HG02840 (cell line): ENCODE measurements around the gene KREMEN2.

Experiments
- ATAC-seq: cut with Tn5 transposase; IDR thresholded peaks from one replicate; pipeline ENCODE4 v1.9.1; 2021; ENCODE audit warnings: mild to moderate bottlenecking, moderate library complexity, moderate number of reproducible peaks; ENCODE audit not compliant: unreplicated experiment, low FRiP score

Gene KREMEN2

DNA sequence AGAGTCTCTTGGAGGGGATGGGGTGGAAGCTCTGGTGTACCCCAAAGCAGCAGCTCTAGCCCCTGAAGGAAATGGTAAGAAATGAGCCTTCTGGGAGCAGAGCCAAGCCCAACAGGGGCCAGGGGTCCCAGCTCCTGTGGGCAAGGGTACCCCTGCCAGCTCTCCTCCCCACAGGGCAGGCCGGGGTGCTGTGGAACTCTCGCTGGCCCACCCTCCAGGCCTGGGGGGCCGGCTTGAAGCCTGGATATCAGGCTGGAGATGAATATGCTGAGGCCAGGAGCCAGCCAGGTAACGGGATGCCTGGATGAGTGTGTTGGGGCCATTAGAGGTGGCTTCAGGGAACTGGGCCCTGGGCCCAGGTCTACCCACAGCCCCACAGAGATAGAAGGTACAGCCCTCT is 36.5 kb downstream of the KREMEN2 start:
- ATAC-seq, result no peak

DNA sequence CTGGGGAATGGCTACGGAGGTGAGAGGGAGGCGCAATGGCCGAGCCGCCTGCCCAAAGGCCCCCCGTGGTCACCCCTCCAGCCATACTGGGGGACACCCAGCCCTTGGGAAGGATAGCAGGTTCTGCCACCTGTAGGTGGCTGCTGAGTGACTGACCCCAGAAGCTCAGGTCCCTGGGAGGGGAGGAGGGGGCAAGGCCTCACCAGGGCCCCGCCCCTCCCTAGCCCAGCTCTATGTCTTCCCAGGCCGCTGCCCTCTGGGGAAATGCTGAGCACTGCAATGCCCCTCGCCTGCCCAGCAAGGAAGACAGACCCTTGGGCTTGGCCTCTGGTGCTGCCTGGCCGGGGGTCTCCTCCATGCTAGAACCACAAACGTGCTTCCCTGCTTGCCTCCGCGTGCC is 37.2 kb downstream of the KREMEN2 start:
- ATAC-seq, result no peak

DNA sequence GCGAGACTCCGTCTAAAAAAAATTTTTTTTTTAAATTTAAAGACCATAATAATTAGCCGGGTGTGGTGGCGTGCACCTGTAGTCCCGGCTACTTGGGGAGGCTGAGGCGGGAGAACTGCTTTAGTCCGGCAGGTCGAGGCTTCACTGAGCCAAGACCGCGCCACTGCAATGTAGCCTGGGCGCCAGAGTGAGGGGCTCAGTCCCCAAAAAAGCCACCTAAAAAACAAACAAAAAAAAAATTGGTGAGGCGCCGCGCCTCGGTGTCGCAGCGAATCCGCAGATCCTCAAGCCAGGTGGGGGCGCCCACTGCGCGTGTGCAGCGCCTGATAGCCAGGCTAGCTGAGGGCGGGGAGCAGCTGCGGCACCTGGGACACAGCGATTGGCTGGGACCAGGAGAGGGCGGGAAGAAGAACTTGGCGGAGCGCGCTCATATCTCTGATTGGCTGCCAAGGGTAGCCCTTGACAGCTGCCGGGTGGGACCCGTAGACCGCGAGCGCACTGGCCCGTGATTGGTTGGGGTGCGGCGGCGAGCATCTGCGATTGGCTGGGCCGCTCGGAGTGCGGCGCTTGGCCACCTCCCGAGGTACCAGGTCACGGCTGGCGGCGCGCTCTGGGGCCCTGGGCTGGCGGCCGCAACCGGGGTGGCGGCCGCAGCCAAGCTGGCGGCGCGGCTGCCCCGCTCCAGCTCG is 39.7 kb downstream of the KREMEN2 start:
- peak; percentile 95 for ATAC-seq

DNA sequence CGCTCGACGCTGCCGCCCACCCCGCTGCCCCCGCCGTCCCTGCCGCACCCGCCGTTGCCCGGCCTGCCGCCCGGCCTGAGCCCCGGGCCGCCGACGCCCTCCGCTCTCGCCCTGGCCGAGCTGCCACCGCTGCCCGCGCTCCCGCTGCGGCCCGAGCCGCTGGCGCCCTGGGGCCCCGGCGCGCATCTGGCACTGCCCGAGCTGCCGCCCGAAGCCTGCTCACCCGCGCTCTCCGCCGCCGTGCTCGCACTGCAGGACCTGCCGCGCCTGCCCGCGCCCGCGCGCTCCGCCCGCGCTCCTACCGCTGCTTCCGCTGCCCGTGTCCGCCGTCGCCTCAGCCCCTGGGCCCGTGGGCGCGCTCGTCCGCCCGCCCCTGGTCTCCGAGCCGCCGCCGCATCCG is 40.2 kb downstream of the KREMEN2 start:
- peak; percentile 17 for ATAC-seq

DNA sequence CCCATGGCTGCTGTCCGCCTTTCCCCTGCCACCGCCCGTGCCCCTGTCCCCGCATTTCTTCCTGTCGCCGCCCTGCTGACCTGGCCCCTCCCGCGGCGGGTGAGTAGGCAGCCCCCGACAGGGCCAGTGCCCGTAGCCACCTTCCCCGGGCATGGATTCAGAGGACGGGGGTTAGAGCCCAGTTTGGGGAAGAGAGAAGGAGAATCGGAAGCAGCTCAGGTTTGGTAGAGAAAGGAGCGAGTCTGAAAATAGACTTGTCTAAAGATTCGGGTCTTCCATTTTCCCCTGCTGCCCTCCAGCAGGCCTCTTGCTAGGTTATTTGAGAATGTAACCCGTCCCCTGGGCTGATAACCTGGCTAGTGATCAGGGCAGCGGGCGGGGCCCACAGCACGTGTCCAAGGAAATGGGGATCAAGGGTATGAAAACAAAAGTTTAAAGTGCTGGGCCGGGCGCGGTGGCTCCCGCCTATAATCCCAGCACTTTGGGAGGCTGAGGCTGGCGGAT is 40.8 kb downstream of the KREMEN2 start:
- ATAC-seq, result no peak

DNA sequence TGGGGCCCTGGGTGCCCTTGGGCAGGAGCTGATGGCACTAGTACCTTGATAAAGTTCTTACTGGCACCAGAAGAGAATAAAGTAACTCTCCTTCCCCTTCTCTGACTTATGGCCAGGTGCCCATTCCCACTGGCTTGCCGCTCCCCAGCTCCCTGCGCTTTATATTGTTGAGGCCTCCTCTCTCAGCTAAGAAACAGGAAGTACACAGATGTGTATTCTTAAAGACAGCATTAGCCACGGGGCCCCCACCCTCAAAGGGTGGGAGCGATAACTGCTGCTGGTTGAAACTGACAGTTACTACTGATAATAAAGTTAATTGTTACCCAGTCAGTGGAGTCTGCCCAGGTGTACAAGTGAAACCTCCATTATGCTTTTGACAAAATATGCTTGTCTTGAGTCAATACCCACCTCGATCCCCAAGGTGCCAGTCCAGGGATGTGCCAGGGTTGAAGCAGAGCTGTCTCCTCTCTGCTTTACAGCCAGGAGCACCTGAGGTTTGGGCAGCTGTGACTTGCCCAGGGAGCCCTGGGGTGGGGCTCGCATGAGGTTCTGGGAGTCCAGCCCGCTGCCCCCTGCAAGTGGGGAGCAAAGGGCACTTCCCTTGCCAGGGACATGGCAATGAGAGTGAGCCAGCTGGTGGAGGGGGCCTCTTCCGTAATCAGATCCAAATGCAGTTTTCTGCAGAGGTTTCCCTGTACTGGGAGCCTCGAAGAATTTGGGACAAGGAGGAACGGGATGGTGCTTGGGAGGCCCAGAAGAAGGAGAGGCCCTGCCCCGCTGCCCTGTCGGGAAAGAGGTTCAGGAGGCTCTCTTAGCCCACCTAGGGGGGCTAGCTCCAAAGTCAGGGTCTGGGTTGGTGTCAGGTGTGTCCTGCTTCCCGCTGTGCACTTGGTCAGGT is 43.2 kb downstream of the KREMEN2 start:
- ATAC-seq, result no peak

DNA sequence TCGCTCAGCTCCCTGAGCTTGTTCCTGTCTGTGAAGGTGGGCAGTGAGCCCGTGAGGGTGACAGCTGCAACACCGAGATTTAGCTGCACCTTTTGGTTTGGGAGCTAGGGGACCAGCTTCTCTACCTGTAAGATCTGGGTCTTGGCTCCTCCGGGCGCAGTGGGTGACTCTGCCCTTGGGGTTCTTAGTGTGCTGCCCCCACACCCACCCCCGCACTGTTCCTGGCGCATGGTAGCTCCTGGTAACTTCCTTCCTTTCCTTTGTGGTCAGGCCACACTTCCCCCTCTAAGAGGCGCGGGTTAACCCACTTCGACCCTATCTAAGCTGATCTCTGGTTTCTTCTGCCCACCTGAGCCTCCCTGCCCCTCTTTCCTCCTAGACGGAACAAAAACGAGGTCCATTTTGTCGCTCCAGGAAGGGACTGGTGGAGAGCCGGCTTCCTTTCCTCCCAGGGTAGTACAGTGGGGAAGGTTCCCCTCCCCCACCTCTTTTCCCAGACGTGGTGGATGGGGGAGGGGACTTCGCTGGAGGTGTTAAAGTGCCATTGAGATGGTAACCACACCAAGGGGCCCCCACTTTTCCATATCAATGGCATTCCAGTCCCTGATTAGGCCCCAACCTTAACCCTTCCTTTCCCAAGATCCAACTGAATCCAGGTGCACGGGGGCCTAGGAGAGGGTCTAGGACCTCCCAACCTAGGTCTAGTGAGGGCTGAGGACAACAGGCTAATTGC is 44.0 kb downstream of the KREMEN2 start:
- ATAC-seq, result no peak

DNA sequence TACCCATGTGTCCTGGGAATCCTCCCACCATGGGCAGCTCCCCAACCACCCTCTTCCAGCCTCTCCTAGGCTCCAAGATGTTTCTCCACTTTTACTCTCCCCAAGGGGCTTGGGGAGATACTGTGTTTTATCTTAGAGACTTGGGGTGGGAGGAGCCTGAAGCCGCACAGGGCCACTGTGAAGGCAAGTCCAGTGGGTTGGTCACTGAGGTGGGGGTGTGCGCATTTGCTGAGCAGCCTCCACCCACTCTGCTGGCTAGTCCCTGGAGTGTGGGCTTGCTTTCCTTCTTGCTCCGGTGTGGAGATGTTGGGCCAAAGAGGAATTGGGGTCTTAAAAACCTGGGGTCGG is 44.6 kb downstream of the KREMEN2 start:
- ATAC-seq, result no peak

DNA sequence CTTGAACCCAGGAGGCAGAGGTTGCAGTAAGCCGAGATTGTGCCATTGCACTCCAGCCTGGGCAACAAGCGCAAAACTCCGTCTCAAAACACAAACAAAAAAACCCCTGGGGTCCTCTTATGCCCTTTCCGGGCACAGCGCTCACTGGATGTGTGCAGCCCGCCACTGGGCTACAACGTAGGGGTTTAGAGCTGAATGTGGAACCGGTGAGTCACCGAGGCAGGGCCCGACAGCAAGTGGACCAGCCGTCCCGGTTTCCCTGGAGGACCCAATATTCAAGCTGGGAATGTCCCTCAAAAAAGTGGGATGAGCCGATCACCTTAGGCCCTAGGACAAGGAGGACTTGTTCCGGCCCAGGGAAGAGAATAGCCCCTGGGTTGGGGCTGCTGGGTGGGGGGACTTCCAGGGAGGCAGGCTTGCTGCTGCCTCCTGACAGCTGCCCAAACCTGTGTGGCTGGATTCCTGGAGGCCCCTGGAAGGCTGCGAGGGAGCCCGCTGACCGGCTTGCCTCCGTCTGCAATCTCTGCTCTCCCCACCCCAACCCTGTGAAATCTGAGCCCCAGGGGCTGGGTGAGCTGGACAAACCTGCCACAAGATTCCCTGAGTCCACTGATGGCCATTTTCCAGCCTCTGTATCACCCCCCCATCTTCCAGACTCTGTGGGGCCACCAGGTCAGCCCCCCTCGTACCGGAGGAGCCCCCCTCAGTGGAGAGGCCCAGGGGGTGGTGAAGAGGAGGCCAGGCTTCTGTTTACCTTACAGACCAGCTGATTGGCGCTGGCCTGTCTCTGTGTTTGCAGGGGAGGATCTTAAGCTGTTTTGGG is 45.7 kb downstream of the KREMEN2 start:
- no peak for ATAC-seq

DNA sequence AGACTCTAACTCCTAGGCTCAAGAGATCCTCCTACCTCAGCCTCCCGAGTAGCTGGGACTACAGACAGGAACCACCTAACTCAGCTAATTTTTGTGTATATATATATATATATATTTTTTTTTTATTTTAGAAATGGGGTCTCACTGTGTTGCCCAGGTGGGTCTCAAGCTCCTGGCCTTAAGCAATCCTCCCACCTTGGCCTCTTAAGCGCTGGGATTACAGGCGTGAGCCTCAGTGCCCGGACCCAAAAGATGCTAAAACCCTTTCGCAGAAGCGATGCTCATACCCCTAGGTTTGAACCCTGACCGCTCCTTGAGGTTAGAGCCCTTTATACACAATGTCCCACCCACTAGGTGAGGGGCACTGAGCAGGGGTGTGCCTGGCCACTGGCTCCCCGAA is 46.4 kb downstream of the KREMEN2 start:
- no peak for ATAC-seq

DNA sequence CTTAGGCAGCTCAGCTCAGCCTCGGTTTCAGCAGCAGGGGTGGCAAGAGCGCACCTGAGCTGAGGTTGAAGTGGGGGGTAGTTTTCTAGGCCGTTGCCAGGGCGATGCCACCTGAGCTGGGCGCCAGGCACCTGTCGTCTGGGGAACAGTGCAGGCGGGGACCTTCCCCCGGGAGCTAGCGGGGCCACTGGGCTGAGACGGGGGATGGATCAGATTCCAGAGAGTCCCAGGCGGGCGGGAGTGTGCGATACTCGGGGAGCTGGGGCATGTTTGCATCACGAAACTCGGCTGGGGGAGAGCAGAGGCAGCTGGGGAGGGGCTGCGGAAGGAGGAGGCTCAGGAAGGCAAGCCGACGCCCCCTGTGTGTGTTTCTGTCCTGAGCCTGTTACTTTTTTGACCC is 48.2 kb downstream of the KREMEN2 start:
- ATAC-seq, result no peak

DNA sequence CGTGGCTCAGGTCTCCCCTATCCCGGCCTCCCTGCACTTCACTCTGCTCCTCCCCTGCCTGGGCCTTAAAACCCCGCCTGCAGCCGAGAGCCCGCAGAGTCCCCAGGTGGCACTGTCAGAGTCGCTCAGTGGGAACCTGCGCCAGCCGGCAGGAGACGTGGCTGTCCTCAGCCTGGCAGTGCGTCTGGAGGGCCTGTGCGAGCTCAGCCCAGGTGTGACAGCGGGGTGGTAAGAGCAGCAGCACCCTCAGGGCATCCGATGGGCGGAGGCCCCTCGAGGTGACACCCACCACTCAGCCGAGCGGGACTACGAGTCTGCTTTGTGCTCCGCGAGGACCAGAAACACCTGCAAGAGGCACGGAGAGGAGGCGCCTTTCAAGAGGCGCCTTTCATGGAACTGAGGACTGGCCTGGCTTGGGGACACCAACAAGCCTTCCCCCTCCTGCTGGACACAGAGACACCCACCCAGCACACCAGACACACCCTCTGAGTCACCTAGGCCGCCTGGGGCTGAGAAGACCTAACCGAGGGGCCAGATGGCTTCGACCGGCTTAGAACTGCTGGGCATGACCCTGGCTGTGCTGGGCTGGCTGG is 48.8 kb downstream of the KREMEN2 start, which contains the start of gene CLDN9:
Gene CLDN9 (plus strand): TSS at position 96 of the 593 bp plus-strand sequence. CDS start 440 bp downstream, at position 536.
- no peak for ATAC-seq

DNA sequence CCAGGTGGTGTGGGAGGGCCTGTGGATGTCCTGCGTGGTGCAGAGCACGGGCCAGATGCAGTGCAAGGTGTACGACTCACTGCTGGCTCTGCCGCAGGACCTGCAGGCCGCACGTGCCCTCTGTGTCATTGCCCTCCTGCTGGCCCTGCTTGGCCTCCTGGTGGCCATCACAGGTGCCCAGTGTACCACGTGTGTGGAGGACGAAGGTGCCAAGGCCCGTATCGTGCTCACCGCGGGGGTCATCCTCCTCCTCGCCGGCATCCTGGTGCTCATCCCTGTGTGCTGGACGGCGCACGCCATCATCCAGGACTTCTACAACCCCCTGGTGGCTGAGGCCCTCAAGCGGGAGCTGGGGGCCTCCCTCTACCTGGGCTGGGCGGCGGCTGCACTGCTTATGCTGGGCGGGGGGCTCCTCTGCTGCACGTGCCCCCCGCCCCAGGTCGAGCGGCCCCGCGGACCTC is 49.4 kb downstream of the KREMEN2 start:
- ATAC-seq, result no peak

DNA sequence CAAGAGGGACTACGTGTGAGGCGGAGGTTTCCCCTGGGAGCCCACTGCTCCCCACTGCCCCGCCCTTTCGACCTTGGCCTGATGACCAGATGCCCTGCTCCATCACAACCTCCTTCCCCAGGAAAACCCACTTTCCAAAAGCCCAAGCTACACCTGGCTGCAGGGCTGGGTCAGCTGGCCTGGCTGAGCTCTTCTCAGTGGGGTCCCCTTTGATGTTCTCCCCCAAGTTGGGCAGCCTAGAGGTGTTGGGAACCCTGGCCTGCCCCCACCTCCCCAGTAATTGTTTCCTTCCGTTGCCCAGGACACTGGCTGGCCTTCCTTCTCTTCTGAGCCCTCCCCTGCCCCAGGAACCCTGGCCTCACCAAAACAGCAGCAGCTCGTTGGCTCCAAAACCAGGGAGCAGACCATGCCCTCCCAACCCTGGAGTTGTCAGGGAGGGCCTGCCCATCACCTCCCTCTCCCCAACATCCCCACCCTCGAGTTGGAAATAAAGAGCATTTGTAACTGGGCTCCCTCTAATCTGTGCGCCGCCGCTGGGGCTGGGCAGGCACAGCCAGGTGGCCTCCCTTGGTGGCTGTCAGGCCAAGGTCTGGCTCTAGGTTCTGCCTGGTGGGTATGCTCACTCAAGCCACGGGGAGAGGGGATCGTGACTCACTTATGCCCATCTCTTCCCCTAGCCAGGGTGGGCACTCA is 50.1 kb downstream of the KREMEN2 start:
- no peak for ATAC-seq

DNA sequence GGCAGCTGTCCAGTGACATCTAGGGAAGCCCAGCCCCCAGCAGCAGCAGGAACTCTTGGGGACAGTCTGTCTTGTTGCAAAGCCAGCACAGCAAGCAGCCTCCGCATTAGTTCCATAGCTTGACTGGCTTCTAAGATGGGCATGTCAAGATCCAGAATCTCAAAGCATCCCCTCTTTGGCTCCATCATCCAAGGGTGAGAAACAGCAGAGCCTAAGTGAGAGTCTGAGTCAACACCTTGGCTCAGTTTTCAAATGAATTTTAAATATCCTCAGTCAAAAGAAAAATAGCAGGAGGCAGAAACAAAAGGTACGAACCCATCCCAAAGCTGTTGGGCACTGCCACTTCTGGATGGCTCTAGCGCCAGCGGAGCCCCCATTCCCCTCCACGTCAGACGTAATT is 50.9 kb downstream of the KREMEN2 start:
- no peak for ATAC-seq

DNA sequence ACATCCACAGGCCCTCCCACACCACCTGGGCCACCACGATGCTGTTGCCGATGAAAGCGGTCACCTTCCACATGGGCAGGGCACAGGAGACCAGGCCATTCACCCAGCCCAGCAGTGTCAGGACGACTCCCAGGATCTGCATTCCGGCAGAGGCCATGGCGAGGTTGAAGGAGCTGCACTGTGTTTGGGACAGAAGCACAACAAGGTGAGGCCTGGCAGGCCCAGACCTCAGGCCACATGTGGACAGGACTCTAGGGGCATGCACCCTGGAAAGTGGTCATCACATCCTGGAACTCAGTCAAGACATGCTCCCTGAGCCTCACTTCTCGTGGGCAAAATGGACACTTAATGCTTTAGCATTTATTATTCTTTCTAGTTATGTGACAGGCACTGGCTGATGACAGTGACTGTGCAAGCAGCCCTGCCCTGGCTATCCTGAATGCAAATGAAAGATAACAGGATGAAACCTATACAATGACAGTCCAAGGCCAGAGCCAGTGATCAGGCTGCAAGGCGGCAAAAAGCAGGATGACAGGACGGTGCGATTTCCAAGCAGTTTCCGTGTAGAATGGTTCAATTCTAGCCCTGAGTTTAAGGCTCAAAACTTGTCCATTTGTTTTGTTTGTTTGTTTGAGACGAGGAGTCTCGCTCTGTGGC is 51.9 kb downstream of the KREMEN2 start:
- no peak for ATAC-seq

DNA sequence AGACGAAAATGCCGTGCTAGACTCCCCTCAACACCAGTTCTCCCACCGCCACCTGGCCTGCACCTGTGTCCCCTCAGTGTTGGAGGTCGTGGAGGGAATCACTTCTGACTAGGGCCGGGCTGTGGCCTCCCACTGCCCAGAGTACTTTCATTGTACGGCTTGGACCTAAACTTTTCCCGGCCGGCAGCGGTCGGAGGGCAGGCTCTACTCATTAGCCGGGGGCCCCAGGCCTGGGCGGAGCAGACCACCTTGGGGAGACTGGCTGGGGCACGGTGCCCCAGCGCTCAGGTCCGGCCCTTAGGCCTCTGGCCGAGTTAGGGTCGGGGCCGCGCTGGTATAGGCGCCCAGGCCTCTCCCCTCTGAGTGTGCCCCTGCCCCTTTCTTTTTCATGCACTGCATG is 53.3 kb downstream of the KREMEN2 start:
- no peak for ATAC-seq
